A204.1 (cell line): ENCODE results near the gene CA9.

Experiments used
- FAIRE-seq: peaks from 2 replicates; lab custom pipeline; 2012; peaks lifted over from hg19 to GRCh38; lab: Jason Lieb, UNC

CA9 gene

GRCh38 chr9:35717132-35717870 is 43.6 kb downstream of the CA9 start:
- FAIRE-seq, result no peak

GRCh38 chr9:35718721-35719511 is 45.2 kb downstream of the CA9 start:
- FAIRE-seq, result no peak

- no peak for FAIRE-seq
Measured at GRCh38 chr9:35719546-35719945, 45.8 kb downstream of the CA9 start.

- no peak for FAIRE-seq
Measured at GRCh38 chr9:35723426-35723825, 49.7 kb downstream of the CA9 start.

GRCh38 chr9:35723908-35724307 is 50.2 kb downstream of the CA9 start:
- no peak for FAIRE-seq

- FAIRE-seq, result no peak
Measured at GRCh38 chr9:35725362-35725761, 51.6 kb downstream of the CA9 start.

GRCh38 chr9:35726931-35727330 is 53.2 kb downstream of the CA9 start:
- no peak for FAIRE-seq

- no peak for FAIRE-seq
Measured at GRCh38 chr9:35727676-35728040, 53.9 kb downstream of the CA9 start.

GRCh38 chr9:35728041-35728971 is 54.6 kb downstream of the CA9 start:
- FAIRE-seq, result no peak

- FAIRE-seq, result no peak
Measured at GRCh38 chr9:35729101-35729500, 55.4 kb downstream of the CA9 start.

GRCh38 chr9:35729700-35730485 is 56.2 kb downstream of the CA9 start:
- no peak for FAIRE-seq

GRCh38 chr9:35730486-35730854 is 56.7 kb downstream of the CA9 start:
- no peak for FAIRE-seq
